GM19238 (cell line): Measurements from ENCODE around the gene CALCOCO2.

Experiments
- DNase-seq: peaks from one replicate; pipeline ENCODE4 v3.0.0; 2011; ENCODE audit warnings: low spot score; ENCODE audit not compliant: insufficient read length

Gene CALCOCO2

GRCh38 chr17:48873209-48873608 is 42.4 kb downstream of the CALCOCO2 start:
- DNase-seq: no peak

- DNase-seq: no peak
These were observed 43.0 kb downstream of the CALCOCO2 start for GRCh38 chr17:48873696-48874443.

DNA sequence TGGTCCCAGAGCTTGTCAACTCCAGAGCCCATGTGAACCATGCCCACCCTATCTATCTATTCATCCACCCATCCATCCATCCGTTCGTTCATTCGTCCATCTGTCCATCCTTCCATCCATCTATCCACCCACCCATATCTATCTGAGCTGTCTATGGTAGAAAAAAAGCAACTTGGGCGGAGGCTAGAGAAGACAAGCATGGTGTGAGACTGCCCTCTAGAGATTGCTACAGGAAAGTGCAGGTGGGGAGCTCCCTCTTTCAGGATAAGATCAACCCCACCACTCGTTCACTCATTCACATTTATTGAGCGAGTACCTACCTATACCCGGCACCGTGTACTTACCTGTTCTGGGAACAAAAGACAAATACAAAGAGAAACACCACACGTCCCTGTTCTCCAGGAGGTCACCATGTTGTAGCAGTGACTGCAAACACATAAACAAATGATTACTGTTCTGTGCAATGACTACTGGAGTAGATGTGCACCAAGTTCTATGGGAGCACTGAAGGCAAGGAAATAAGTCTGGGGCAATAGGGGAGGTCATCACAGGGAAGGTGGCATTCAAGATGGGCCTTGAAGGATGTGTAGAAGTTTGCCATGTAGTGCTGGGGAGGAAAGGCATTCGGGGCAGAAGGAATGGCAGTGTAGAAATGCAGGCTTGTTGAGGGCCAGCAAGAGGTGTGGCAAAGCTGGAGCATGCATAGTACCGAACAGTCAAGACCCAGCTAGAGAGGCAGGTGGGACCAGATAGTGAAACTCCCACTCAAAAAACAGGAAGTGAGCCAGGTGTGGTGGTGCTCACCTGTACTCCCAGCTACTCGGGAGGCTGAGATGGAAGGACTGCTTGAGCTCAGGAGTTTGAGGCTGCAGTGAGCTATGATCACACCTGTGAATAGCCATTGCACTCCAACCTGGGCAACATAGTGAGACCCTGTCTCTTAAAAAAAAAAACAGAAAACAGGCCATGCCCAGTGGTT is 48.4 kb downstream of the CALCOCO2 start:
- DNase-seq: peak; percentile 66

GRCh38 chr17:48882272-48882671 is 51.4 kb downstream of the CALCOCO2 start:
- DNase-seq: no peak

DNA sequence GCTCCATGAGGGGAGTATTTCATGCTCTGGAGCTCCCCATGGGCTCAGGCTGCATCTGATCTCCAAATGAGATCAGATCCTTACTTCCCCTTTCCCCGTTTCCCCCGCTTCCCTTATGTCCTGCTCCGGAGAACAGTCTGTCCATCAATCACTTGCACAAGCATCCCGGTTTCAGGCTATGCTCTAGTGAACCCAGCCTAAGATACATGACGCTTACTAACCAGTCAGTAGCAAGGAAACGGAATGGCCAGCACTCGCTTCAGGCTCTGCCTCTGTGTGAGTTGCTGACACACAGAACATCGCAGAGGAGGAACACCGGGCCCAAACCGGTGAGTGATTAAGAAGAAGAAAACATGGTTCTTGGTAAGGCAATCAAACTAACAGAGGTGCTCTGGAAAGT is 52.3 kb downstream of the CALCOCO2 start:
- DNase-seq: no peak

DNA sequence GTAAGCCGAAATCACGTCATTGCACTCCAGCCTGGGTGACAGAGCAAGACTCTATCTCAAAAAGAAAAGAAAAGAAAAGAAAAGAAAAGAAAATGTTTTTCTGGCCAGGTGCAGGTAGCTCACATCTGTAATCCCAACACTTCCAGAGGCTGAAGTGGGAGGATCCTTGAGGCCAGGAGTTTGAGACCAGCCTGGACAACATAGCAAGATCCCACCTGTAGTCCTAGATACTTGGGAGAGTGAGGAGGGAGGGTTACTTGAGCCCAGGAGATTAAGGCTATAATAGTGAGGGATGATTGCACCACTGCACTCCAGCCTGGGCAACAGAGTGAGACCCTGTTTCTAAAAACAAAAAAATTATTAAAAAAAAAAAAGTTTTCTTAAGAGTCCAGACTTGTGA is 59.3 kb downstream of the CALCOCO2 start:
- DNase-seq: no peak

DNA sequence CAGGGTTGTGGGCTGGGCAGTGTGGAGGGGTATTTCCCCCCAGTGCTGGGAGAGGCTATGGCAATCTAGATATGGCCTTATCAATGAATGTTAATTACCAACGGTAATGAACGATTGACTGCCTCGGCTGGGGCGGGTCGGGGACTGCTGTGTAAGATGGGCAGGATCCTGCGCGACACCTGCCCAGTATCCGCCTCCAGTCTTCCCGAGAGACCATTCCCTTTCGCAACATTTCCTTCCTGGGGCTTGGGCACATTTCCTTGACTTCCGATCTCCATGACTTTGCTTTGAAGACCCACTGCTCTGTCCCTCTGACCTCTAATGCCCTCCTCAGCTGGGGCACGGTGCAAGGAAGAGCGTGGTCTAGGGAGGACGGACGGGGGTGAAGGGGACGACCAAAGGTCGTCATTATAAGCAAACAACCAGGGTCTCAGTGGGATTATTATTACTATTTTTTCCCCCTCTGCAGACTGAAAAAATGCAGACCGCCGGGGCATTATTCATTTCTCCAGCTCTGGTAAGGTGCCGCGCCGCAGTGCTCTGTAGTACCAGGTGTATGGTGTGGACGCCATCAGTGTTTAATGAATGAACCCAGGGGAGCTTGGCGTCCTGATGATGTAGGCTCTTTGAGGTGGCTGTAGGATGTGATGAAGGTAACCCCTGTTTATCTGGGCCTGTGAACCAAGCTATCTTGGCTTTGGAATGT is 62.3 kb downstream of the CALCOCO2 start:
- DNase-seq: no peak

GRCh38 chr17:48893646-48894508 is 63.0 kb downstream of the CALCOCO2 start:
- no peak for DNase-seq

DNA sequence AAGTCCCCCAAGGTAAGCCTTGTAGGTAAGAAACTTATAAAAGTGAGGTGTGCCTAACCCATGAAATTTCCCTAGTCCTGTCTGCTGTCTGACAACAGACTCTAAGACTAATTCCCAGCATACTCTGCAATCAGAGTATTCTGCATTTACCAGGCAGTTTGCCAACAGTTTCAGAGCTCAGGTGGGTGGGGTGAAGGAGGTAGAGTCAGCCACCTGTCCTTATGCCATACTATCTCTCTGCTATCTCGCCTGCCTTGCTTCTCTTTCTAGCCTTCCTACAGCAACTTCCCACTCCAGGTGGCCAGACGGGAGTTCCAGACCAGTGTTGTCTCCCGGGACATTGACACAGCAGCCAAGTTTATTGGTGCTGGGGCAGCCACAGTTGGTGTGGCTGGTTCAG is 64.1 kb downstream of the CALCOCO2 start:
- DNase-seq: no peak

GRCh38 chr17:48901241-48901640 is 70.4 kb downstream of the CALCOCO2 start:
- DNase-seq: no peak

GRCh38 chr17:48903401-48903800 is 72.6 kb downstream of the CALCOCO2 start:
- DNase-seq: no peak

DNA sequence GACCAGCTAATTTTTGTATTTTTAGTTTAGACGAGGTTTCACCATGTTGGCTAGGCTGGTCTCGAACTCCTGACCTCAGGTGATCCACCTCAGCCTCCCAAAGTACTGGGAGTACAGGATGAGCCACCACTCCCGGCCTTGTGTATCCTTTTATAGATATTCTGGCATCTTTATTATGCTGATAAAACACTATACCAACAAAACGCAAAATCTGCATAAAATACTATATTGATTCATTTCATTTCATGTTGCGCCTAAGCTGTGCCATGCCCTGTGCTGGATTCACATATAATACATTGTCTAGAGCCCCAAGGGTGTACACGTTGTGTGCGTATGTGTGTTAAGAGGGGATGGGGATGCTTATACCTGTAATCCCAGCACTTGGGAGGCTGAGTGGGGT is 73.6 kb downstream of the CALCOCO2 start:
- DNase-seq: no peak

- DNase-seq: no peak
These were observed 75.2 kb downstream of the CALCOCO2 start for GRCh38 chr17:48905987-48906515.

- DNase-seq: no peak
These were observed 76.8 kb downstream of the CALCOCO2 start for GRCh38 chr17:48907713-48908046.

GRCh38 chr17:48908047-48908843 is 77.4 kb downstream of the CALCOCO2 start, which contains the start of gene UBE2Z:
UBE2Z (plus strand) TSS chr17:48908407; CDS start chr17:48908504, 97 bp downstream.
- DNase-seq: peak; percentile 99

GRCh38 chr17:48908853-48909394 is 78.1 kb downstream of the CALCOCO2 start:
- peak; percentile 85 for DNase-seq

GRCh38 chr17:48909783-48910182 is 78.9 kb downstream of the CALCOCO2 start:
- DNase-seq: no peak

GRCh38 chr17:48910370-48910769 is 79.5 kb downstream of the CALCOCO2 start:
- no peak for DNase-seq

GRCh38 chr17:48912476-48912875 is 81.6 kb downstream of the CALCOCO2 start:
- no peak for DNase-seq
